Measurements from ENCODE around the gene FLT1. TPM values are rescaled to one million over a fixed set of nuclear protein-coding genes. Genes with fewer than 3 reads are reported as not detected.

Gene FLT1, protein sequence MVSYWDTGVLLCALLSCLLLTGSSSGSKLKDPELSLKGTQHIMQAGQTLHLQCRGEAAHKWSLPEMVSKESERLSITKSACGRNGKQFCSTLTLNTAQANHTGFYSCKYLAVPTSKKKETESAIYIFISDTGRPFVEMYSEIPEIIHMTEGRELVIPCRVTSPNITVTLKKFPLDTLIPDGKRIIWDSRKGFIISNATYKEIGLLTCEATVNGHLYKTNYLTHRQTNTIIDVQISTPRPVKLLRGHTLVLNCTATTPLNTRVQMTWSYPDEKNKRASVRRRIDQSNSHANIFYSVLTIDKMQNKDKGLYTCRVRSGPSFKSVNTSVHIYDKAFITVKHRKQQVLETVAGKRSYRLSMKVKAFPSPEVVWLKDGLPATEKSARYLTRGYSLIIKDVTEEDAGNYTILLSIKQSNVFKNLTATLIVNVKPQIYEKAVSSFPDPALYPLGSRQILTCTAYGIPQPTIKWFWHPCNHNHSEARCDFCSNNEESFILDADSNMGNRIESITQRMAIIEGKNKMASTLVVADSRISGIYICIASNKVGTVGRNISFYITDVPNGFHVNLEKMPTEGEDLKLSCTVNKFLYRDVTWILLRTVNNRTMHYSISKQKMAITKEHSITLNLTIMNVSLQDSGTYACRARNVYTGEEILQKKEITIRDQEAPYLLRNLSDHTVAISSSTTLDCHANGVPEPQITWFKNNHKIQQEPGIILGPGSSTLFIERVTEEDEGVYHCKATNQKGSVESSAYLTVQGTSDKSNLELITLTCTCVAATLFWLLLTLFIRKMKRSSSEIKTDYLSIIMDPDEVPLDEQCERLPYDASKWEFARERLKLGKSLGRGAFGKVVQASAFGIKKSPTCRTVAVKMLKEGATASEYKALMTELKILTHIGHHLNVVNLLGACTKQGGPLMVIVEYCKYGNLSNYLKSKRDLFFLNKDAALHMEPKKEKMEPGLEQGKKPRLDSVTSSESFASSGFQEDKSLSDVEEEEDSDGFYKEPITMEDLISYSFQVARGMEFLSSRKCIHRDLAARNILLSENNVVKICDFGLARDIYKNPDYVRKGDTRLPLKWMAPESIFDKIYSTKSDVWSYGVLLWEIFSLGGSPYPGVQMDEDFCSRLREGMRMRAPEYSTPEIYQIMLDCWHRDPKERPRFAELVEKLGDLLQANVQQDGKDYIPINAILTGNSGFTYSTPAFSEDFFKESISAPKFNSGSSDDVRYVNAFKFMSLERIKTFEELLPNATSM (N-terminal part only)
- 46.1 TPM for total RNA-seq
- long read RNA-seq, full-length matches to known transcripts = 2 of 25 reads
- long read RNA-seq, partial matches to known transcripts = 12 of 25 reads
- long read RNA-seq, other reads (novel, unspliced or antisense) = 11 of 25 reads

DNA sequence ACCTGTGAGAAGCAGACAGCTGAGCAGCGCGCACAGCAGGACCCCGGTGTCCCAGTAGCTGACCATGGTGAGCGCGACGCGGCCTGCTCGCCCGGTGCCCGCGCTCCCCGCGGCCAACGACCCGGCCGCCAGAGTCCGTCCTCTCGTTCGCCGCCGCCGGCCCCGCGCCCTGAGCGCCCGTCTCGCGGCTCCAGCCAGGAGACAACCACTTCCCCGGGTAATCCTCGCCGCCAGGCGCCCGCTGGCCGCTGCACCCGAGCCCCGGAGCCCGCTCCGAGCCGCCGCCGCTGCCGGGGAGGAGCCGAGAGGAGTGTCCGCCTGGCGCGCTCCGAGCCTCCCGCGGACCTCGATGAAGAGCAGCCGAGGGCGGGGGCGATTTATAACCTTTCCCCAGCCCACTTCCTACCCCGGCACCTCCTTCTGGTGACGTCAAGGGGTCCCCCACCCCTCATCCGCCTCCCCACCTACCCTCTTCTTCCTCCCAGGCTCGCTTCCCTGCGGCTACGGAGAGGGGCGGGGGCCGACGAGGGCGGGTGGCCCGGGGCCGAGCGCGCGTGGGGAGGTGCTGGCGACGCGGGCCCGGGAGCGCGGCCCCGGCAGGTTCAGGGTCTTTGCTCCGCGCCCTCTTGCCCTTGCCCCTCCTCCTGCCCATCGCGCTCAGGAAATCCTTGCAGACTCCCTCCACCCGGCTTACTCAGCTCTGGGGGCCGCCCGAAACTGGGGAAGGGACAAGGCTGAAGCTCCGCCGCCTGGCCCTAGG, at the start of gene FLT1:
FLT1 (minus strand) TSS at position 351 of the 760 bp plus-strand sequence; CDS start at position 66, 285 bp downstream.
- ATAC-seq (peak; percentile 85), DNase-seq (peak; percentile 76)
- intact Hi-C loops (cut with micrococcal nuclease) = no loop called here

DNA sequence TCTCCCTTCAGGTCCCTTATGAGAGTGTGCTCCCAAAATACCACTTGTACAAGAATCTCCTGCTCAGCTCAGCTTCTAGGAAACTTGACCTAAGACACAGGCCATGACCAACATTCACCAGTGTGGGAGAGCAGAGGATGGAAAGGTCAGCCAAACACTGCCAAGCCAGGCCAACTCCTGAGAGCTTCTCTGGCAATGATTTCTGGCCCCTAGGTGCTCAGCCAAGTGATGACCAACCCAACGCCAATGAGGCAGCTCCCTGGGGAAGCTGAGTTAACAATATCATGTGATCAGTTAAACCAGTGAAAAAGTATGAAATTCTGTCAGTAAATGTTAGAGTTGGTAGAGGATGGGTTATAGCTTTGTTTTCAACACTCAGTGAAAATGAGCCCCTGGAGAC, 49.1 kb upstream of the FLT1 start:
- no peak for ATAC-seq
- DNase-seq = no peak
- intact Hi-C loops (cut with micrococcal nuclease) = no loop called here

DNA sequence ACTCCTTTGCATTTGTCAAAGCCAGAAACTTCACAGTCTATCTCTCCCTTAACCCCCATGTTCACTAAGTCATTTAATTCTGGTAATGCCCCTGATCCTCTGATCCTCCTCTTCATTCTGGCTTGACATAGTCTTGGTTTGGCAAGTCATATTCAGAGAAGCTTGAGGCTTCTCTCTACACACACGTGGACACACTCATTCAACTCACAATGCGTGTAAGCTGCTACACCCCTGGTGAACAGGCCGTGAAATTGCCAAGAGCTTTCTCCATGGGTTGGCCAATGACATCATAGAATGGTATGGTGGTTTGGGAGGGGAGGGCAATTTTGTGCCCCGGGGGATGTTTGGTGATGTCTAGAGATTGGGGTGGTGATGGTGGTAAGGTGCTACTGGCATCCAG, 47.9 kb upstream of the FLT1 start:
- intact Hi-C loops (cut with micrococcal nuclease) = no loop called here
- DNase-seq = no peak
- ATAC-seq = no peak

DNA sequence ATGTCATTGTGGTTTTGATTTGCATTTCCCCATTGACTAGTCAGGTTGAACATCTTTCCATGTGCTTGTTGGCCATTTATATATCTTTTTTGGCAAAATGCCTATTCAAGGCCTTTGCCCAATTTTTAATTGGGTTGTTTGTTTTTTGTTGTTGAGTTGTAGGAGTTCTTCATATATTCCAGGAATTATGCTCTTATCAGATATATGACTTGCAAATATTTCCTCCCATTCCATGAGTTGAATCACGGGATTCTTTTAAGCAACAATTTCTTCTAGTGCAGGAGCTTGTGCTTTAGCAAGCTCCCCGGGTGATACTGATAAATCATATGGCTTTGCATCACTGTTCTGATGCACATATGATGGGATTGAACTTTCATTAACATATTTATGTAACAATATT, 47.0 kb upstream of the FLT1 start:
- intact Hi-C loops (cut with micrococcal nuclease) = no loop called here
- DNase-seq (no peak), ATAC-seq (no peak)

DNA sequence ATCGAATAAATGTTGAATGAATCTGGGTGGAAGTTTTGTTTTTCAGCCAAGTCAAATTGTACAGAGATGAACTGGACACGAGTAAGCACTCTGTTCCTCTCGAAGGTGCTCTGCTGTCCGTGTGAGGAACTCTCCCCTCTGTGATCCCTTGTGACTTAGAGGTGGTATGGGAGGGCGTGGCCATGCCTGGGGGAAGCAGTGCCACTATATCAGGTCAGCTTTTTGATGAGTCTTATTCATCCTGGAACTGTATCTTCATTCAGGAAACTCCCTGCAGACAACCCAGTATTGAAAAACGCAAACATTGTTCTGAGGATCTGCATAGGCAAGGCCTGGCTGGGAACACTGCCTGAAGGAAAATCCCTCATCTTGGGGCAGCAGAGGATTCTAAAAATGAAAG, 45.7 kb upstream of the FLT1 start:
- intact Hi-C loops (cut with micrococcal nuclease) = no loop called here
- DNase-seq (no peak), ATAC-seq (no peak)

DNA sequence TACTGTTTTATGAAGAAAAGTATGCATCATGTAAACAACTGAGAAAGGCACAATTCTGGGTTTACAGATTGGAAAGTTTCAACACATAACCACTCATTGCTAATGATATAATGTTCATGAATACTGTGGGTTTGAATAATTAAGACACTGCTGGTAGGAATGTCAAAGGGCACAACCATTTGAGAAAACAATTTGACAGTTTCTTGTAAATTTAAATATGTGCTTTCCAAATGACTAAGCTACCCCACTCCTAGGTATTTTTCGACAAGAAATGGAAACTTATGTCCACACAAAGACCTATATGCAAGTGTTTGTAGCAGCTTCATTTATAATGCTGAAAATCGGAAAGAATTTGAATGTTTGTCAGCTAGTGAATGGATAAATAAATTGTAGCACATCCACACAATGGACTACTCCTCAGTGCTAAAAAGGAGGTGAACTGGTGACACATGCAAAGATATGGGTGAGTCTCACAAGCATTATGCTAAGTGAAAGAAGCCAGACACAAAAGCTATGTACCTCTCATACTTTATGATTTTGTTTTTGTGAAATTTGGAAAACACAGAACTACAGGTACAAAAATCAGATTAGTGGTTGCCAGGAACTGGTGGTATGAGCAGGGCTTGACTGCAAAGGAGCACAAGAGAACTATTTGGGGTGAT, 44.8 kb upstream of the FLT1 start:
- intact Hi-C loops (cut with micrococcal nuclease) = no loop called here
- ATAC-seq (no peak), DNase-seq (no peak)

- ATAC-seq = no peak
- intact Hi-C loops (cut with micrococcal nuclease) = no loop called here
- no peak for DNase-seq
These were observed 44.0 kb upstream of the FLT1 start for GRCh38 chr13:28538932-28539331.

DNA sequence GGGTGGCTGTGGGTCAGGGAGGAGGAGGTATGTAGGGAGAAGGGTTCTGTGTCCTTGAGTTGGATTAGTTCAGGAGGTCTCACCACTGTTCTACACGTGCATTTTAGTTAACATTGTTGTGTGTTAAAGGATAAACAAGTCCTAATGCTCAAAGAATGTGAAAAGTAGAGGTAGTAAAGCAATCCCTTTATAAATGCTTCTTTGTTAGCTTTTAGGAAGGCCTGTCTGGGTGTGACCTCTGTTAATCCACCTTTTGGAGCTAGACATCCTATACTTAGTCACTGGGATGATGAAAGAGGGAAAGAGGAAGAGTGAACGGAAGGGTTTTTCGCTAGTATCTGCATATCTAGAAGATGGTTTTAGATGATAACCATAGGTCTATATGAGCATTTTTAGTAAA, 42.2 kb upstream of the FLT1 start:
- ATAC-seq (no peak), DNase-seq (no peak)
- intact Hi-C loops (cut with micrococcal nuclease) = no loop called here

GRCh38 chr13:28536371-28536770, 41.4 kb upstream of the FLT1 start:
- intact Hi-C loops (cut with micrococcal nuclease) = no loop called here
- ATAC-seq = no peak
- DNase-seq = no peak

DNA sequence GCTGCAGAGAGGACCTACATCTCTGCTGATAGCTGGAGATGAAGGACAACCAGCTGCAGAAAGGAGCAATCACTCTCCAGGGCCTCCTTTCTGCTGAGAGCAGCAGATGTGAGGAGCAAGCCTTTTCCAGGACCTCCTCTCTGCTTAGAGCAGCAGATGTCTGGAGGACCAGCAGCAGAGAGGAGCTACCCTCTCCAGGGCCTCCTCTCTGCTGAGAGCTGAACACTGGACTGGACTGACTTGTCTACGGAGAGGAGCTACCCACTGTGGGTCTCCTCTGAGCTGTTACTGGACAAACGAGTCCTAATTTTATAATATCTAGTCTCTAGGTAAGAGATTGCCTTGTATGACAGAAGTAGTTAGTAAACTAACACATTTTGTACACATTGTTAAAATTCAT, 40.8 kb upstream of the FLT1 start:
- intact Hi-C loops (cut with micrococcal nuclease) = no loop called here
- no peak for DNase-seq
- ATAC-seq = no peak

DNA sequence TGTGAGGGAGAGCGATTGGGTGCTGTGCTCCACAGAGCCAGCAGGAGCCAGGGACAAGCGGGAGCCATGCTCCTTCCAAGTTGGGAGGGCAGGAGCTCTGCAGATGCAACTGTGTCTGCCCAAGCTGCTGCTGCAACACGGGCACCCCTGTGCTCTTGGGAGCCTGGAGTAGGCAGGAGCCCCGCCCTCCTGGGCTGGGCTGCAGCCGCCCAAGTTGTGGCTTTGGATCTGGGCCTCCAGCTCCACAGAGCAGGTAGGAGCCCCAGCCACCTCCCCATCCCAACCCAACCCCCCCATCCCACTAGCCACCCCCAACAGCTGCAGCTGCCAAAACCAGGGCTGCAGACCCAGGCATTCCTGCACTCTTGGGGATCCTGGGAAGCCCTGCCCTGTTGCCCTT, 39.9 kb upstream of the FLT1 start:
- DNase-seq = no peak
- no peak for ATAC-seq
- intact Hi-C loops (cut with micrococcal nuclease) = no loop called here

DNA sequence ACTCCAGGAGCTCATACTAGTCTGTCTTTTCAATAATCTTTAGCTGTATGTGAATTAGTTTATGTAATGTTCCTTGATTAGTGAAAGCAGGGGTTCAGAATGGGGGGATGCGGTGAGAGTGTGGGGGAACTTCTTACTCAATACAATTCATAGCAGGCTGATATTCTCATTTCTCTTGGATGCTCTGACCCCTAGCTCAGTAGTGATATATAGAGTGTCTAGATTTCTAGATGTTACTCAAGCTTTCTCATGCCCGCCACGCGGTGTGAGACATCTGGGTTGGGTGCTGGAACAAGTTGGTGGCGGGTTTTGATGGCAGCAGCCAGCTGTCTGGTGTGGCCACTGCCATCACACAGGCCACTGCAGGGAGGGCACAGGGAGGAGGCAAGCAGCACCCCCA, 39.3 kb upstream of the FLT1 start:
- intact Hi-C loops (cut with micrococcal nuclease) = no loop called here
- ATAC-seq = no peak
- no peak for DNase-seq

DNA sequence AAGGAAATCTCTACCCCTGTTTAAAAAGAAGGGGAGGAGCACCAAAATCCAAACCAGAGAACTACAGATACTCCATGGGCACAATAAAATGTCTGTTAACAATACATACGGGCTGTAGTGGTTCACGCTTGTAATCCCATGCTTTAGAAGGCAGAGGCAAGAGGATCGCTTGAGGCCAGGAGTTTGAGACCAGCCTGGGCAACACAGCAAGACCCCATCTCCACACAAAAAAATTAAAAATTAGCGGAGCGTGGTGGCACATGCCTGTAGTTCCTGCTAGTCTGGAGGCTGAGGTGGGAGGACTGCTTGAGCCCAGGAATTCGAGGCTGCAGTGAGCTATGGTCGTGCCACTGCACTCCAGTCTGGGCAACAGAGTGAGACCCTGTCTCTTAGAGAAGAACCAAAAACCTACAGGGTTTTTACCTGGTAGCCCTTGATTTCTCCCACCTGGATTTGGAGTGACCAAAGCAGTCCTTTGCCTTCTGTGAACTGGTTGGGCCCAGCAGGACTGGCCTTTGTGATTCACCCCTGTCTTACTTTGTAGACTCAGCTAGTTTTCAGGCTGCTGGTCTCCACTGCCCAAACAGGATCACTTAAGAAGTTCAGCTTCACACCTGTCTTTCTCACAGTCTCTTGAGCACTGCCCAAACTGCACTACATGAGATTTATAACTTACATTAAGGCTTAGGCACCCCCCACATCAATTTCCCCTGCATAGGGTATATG, 38.7 kb upstream of the FLT1 start:
- DNase-seq (no peak), ATAC-seq (no peak)
- intact Hi-C loops (cut with micrococcal nuclease) = no loop called here

- intact Hi-C loops (cut with micrococcal nuclease) = no loop called here
- no peak for DNase-seq
- ATAC-seq = no peak
These were observed 38.2 kb upstream of the FLT1 start for GRCh38 chr13:28533125-28533436.

GRCh38 chr13:28532388-28533124, 37.6 kb upstream of the FLT1 start:
- ATAC-seq (peak; percentile 72), DNase-seq (peak; percentile 72)
- intact Hi-C loops (cut with micrococcal nuclease) = no loop called here

GRCh38 chr13:28531845-28532387, 37.0 kb upstream of the FLT1 start:
- intact Hi-C loops (cut with micrococcal nuclease) = no loop called here
- ATAC-seq (peak; percentile 42), DNase-seq (no peak)

All from left ventricle myocardium superior (tissue), 1 donor.